HEK293 (cell line): ENCODE results near the gene PUDP.

Experiments used
- CTCF ChIP-seq: fragments of 450-650 bp; formaldehyde crosslinking; IDR thresholded peaks from 2 replicates; pipeline ENCODE4 v1.5.1; 2016; ENCODE audit warnings: missing biosample characterization, missing genetic modification characterization
- HOXC10 ChIP-seq: sonication (generic); formaldehyde crosslinking; IDR thresholded peaks from 2 replicates; pipeline ENCODE4 v1.8.1; 2023; ENCODE audit warnings: mild to moderate bottlenecking, missing genetic modification reagents
- MYNN ChIP-seq: fragments of 450-650 bp; formaldehyde crosslinking; IDR thresholded peaks from 2 replicates; pipeline ENCODE4 v1.5.1; 2016; ENCODE audit warnings: missing biosample characterization, missing genetic modification characterization, borderline replicate concordance
- ZNF138 ChIP-seq: fragments of 450-650 bp; formaldehyde crosslinking; IDR thresholded peaks from 2 replicates; pipeline ENCODE4 v1.5.1; 2016; ENCODE audit warnings: missing biosample characterization, missing genetic modification characterization, borderline replicate concordance
- ZNF596 ChIP-seq: fragments of 450-650 bp; IDR thresholded peaks from 2 replicates; pipeline ENCODE4 v1.5.0; 2018; ENCODE audit warnings: missing biosample characterization, mild to moderate bottlenecking, missing genetic modification characterization, moderate library complexity

GRCh38 chrX:7085879-7086278, 62.1 kb downstream of the PUDP start:
- TF ChIP-seq MYNN (tag by site-specific recombination), result no peak
- no peak for TF ChIP-seq ZNF596
- TF ChIP-seq HOXC10 (CRISPR knock-in tag), result no peak
- TF ChIP-seq ZNF138 (tag by site-specific recombination), result no peak
- no peak for TF ChIP-seq CTCF (tag by site-specific recombination)
